Skin of body (tissue), 2 donors: ENCODE measurements around the gene ANXA6. TPM values are rescaled to one million over a fixed set of nuclear protein-coding genes. Genes with fewer than 3 reads are reported as not detected.
A peak's percentile ranks its signal among the peaks of the same experiment; 100 is the strongest.

Experiments
- DNase-seq: peaks from one replicate; lab custom pipeline; 2025; lab: John Stamatoyannopoulos, UW
- total RNA-seq: library from RNA; depleted of rRNA; stranded (reverse); fragments of >200 nt; gene quantifications from one replicate; pipeline ENCODE4 v1.2.3, GENCODE V29; 2014

ANXA6 gene
- total RNA-seq, 1 donor from 2014 or later: 182 TPM

- DNase-seq: no peak
These were observed 2.4 kb downstream of the ANXA6 start for GRCh38 chr5:151154931-151155774.

DNA sequence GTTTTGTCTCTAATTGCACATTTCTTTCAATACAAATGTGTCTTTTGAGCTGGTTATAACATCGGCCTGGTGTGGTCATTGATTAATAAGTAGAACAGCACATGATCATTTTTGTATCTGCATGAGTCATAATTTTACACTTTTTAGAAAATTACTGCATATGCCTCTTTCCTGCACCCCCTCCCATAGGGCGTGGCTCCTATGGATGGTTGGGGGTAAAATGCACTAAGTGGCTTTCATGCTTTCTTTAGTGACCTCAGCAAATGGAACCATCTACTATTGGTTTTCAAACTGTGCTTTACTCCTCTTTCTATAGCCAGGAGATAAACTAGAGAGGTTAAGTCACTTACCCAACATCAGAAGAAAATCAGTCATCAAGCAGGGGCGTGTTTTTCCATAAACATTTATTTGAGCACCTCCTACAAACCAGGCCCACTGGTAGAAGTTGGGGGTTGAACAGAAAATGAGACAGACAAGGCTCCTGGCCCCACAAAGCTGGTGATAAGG lies 3.8 kb downstream of the ANXA6 start:
- DNase-seq: no peak

- no peak for DNase-seq
These were observed 4.3 kb downstream of the ANXA6 start for GRCh38 chr5:151153300-151153699.

DNA sequence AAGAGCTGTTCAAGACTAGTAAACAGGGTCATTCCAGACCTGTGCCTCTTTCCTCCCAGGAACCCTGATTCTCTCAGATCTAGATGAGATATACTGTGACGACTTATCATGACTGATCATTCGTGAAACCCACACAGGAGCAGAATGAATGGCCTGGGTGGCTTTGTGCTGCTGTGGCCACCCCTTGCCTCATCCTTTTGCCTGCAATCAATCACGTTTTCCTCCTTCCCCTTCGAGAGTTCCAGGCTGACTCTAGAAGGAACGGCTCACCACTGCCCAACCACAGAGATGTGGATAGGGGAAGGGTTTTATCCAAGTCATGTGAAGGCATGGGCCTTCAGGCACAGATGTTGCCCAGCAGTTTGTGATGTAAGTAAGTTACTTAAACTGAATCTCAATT lies 5.8 kb downstream of the ANXA6 start:
- DNase-seq: peak; percentile 26

GRCh38 chr5:151151263-151151660 lies 6.3 kb downstream of the ANXA6 start:
- DNase-seq: no peak

DNA sequence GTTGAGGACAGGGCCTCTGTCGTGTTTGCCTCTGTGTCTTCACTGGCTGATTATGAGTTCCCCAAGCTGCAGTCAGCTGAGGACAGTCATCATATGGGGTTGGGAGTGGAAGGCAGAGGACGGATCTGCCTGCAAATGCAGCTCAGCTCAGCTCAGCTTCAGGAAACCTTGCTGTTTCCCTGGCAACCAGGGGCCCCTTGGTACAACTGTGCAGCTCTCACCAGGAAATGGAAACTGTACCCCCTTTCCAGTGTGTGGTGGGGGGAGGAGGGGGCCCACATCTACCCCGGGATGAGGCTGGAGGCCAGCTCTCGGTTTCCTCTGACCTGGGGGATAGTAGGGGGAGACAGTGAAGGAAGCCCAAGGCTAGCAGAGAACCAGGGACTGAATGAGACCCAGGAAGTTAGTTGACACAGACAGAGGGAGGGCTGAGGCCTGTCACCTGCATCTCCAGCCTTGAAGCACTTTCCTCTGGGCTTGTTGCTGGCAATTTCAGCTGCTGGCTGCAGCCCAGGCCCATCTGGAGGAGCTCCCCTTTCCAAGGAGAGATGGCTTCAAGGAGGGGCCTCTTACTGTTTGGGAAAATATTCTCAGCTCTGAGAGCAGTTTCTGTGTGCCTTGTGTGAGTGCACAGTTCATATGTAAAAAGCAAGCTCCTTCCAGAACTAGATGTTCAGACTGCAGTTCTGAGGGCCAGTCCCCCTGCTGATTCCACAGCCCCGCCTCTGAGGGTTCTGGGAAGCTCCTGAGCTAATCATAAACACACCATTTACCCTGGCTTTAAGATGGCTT lies 6.9 kb downstream of the ANXA6 start:
- peak; percentile 85 for DNase-seq

GRCh38 chr5:151148583-151148982 lies 9.0 kb downstream of the ANXA6 start:
- no peak for DNase-seq

DNA sequence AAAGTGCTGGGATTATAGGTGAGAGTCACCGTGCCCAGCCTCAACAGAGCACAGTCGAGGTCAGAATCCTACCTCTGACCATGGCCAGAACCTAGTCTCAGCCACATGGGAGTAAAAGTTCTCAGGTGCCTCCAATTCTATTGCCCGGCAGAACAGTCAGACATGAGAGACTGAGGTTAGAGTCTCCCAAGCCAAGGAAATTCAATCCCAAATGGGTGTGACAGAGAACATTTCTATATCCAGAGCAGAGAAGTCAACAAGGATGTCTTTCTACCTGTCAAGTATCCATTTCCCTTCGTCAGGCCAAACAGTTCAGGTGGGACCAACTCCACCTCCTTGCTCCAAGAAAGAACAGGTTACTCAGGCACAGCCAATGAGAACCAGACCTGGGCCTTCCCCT lies 10.5 kb downstream of the ANXA6 start:
- no peak for DNase-seq

- DNase-seq: no peak
These were observed 11.5 kb downstream of the ANXA6 start for GRCh38 chr5:151146061-151146460.

DNA sequence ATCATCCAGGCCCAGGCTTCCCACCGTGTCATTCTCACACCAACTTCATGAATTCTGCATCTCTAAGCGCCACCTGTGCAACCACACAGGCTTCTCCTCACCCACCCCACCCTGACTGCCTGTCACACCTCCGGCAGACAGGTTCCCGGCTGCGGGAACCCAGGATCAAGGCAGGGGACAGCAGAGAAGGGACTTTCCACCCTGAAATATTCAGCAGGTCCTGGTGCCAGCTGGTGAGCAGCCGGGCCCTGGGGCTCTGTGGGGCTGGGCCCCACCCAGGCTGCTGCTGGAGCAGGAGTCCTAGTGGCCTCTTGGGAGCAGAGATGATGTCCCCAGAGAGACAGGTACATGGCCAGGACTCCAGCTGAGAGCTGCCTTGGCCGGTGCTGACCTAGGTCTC lies 12.7 kb downstream of the ANXA6 start:
- DNase-seq: no peak

DNA sequence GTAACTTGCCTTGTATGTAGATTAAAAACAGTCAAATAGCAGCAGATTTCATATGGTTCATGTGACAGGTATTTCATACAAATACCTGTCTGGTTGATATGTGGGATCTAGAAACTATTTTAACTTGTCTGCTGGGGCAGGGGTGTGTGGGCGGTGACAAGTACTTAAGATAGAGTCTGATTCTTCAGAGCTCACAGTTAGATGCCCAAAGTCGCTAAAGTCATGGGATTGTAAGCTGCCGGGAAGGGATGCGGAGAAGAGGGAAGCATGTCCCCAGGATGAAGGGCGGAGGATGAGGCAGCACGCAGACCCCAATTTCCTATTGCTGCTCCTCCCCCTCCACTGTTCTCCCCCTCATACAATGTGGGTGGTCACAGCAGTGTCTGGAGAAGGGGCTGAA lies 13.3 kb downstream of the ANXA6 start:
- DNase-seq: no peak

GRCh38 chr5:151143645-151144044 lies 13.9 kb downstream of the ANXA6 start:
- DNase-seq: no peak

GRCh38 chr5:151142933-151143332 lies 14.6 kb downstream of the ANXA6 start:
- DNase-seq: no peak

- no peak for DNase-seq
These were observed 16.0 kb downstream of the ANXA6 start for GRCh38 chr5:151141535-151141934.

DNA sequence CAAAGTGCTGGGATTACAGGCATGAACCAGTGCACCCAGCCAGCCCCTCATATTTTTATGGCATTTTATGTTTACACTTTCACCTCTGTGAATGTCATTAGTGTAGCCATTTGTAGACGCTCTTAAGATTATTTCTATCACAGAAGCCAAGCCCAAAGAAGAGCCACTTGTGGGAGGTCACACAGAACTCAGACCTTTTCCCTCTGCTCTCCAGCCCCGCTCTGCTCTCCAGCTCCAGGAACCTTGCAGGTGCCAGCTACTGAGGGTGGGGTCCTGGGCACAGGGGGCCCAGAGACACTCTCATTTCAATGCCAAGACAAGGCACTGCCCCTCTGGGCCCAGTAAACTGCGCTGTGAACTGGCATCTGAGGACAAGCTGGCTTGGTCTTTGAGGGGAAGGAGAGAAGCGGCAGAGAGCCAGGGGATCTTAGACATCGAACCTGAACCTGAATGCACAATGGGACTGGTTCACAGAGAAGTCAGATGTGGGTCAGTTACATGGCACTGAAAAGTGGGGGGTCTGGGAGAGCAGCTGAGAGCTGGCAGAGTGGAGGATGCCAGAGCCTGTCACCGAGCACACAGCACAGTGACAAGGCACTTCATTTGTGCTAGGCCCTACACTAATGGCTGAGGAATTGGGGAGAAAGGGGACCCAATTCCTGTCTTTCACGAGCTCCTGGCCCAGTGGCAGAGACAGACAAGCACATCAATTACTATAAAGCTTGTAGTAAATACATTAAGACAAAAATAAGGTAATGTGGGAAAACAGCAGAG lies 16.7 kb downstream of the ANXA6 start:
- DNase-seq: no peak

DNA sequence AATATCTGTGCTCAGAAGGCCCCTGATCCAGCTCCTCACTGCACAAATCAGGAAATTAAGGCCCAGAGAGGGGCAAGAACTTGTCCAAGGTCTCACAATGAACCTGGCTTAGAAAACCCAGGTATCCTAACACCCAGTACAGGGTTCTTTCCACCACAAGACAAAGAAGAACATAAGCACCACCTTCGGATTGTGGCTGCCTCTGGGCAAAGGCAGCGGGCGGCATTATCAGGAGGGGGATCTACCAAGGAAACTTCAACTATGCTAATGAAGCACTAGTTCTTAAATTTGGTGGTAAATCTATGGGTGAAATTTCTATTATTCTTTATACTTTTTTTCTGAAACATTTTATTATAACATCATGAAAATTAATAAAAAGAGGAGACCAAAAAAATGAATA lies 17.9 kb downstream of the ANXA6 start:
- no peak for DNase-seq

GRCh38 chr5:151139015-151139414 lies 18.6 kb downstream of the ANXA6 start:
- no peak for DNase-seq

GRCh38 chr5:151138114-151138513 lies 19.5 kb downstream of the ANXA6 start:
- no peak for DNase-seq

- DNase-seq: no peak
These were observed 20.3 kb downstream of the ANXA6 start for GRCh38 chr5:151137067-151137825.

GRCh38 chr5:151134228-151134627 lies 23.4 kb downstream of the ANXA6 start:
- DNase-seq: no peak

DNA sequence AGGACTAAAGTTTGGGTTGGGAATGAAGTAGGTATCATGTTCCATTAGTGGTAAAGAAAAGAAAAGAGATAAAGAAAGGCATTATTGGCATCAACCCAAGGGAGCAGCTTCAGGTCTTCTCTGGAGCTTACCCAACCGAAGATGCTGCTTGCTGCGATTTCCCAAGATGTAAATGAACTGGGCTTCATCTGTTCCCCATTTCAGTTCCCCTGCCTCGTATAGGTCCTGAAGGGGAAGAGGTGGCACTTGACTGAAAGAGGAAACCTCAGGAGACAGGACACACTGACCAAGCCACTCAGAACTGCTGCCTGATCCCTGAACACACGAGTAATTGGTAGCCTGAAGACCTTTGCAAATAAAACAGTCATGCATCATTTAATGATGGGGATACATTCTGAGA lies 24.6 kb downstream of the ANXA6 start:
- no peak for DNase-seq
